ENCODE results near the gene SPATA46.

- TF ChIP-seq CTCF (IDR thresholded peaks at IDR 0.05; ENCODE audit: extremely low read depth in 1 of 2, insufficient read depth in 1 of 2, low read depth in 1 of 2, low read length in 2 of 2) (no peak), JUN (IDR thresholded peaks at IDR 0.05; ENCODE audit: borderline replicate concordance, insufficient read depth, insufficient read length, low read depth) (no peak), POLR2A (IDR thresholded peaks at IDR 0.05; ENCODE audit: low read depth, low read length) (no peak), EZH2 (IDR thresholded peaks at IDR 0.05; ENCODE audit: borderline replicate concordance, low read depth, low read length, severe bottlenecking) (no peak), POLR2AphosphoS5 (IDR thresholded peaks at IDR 0.05; ENCODE audit: insufficient read depth, low read depth, low read length) (no peak)
- TF ChIP-seq, protein P1, sequence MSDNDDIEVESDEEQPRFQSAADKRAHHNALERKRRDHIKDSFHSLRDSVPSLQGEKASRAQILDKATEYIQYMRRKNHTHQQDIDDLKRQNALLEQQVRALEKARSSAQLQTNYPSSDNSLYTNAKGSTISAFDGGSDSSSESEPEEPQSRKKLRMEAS (IDR thresholded peaks at IDR 0.05; ENCODE audit: insufficient read depth, insufficient read length), result no peak
These were observed 9.9 kb upstream of the SPATA46 start for GRCh38 chr1:162386292-162387225.
